Measurements from ENCODE around the gene PDE3A.

PDE3A gene

DNA sequence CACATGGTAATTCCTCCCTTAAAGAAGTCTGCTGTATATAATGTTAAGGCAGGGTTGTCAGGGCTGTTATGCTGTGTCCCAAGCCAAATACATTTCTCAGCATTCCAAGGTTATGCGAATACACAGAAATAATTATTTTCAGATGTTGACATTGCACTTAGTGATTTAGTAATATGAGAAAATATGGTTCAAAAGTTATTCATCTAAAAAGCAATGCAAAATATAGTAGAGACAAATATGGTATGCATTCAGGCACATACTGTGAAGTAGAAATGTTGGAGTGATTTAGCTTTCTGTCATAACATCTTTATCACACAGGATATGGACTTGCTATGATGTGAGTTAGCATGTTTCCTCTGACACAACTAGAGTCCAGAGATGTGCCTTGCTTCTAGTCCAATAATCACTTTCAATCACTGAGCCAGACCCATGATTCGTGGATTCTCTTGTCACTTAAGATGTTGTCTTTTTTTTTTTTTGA lies 70.0 kb downstream of the PDE3A start:
- no peak for DNase-seq
- H2AFZ ChIP-seq (ENCODE audit: insufficient read depth, low read length, poor library complexity): no peak overlapping the region
- H3K9me3 ChIP-seq (ENCODE audit: insufficient read depth, low read depth, low read length): no peaks in the 10 kb centered on the region

DNA sequence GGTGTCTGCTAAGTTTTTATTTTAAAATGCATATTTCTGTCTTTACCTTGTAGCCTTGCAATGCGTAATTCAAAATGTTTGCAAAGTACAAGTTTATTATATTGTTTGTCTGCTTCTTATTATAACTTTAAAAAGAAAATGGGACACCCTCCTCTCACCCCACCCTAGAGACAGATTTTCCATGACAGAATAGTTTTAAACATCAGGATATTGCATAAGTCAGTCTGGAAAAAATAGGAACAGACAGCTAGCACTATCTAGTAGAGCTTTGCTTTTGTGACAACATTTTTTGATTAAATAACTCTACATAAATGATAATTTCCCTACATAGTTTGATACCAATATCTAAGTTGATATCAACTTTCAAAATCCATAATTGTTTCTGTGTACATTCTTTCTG lies 71.3 kb downstream of the PDE3A start:
- Histone ChIP-seq H4K91ac (ENCODE audit: low read depth, low read length) (no peak overlapping the region), H3K4me2 (ENCODE audit: low read length) (no peak overlapping the region), H4K8ac (ENCODE audit: low read depth, low read length) (no peak overlapping the region), H3K27ac (ENCODE audit: low read depth, low read length) (no peak overlapping the region), H3K79me1 (ENCODE audit: low read length) (no peaks in the 10 kb centered on the region), H2BK120ac (ENCODE audit: insufficient read depth, low read length, poor library complexity) (no peak overlapping the region), H4K12ac (ENCODE audit: low read depth, low read length) (no peak overlapping the region), H3K4me3 (ENCODE audit: low read depth, low read length) (no peak overlapping the region), H2AK5ac (ENCODE audit: low read length) (no peak overlapping the region), H3K36me3 (ENCODE audit: control insufficient read depth in 1 of 2, insufficient read depth in 2 of 2, low read length in 2 of 2) (no peaks in the 10 kb centered on the region), H2BK5ac (ENCODE audit: low read depth, low read length, poor library complexity) (no peak overlapping the region), H3K23ac (ENCODE audit: low read length) (no peak overlapping the region), H3K27me3 (ENCODE audit: insufficient read depth, low read length) (no peaks in the 10 kb centered on the region), H3K4me1 (ENCODE audit: control insufficient read depth in 1 of 2, insufficient read depth in 2 of 2, low read length in 2 of 2) (peaks cover 0 to 2% of the 10 kb centered on the region in 2 experiments), H3K79me2 (ENCODE audit: control insufficient read depth, insufficient read depth, low read length, poor library complexity) (no peaks in the 10 kb centered on the region), H3K18ac (ENCODE audit: low read length) (no peak overlapping the region), H3K9me3 (ENCODE audit: insufficient read depth, low read depth, low read length) (no peaks in the 10 kb centered on the region), H2AFZ (ENCODE audit: insufficient read depth, low read length, poor library complexity) (no peak overlapping the region), H3K14ac (ENCODE audit: low read length) (no peak overlapping the region), H3K9ac (ENCODE audit: low read length) (no peak overlapping the region), H2BK12ac (ENCODE audit: low read length) (no peak overlapping the region), H3K4ac (ENCODE audit: low read depth, low read length) (no peak overlapping the region)
- WGBS (ENCODE audit: extremely low coverage, insufficient coverage, insufficient read length): no CpG with 5 or more reads among the region's 1 CpG
- no peak for DNase-seq

More for the DNA sequence above, 70.0 kb downstream of the PDE3A start:
- no peak overlapping the region for H2BK5ac ChIP-seq (ENCODE audit: low read depth, low read length, poor library complexity)
- H3K14ac ChIP-seq (ENCODE audit: low read length): no peak overlapping the region
- H2BK12ac ChIP-seq (ENCODE audit: low read length): no peak overlapping the region
- H3K4me3 ChIP-seq (ENCODE audit: low read depth, low read length): no peak overlapping the region
- H3K23ac ChIP-seq (ENCODE audit: low read length): no peak overlapping the region
- no peaks in the 10 kb centered on the region for H3K4me1 ChIP-seq (ENCODE audit: control insufficient read depth in 1 of 2, insufficient read depth in 2 of 2, low read length in 2 of 2)
- no peak overlapping the region for H4K12ac ChIP-seq (ENCODE audit: low read depth, low read length)
- WGBS (ENCODE audit: extremely low coverage, insufficient coverage, insufficient read length): no CpG with 5 or more reads among the region's 2 CpGs
- H3K36me3 ChIP-seq (ENCODE audit: control insufficient read depth in 1 of 2, insufficient read depth in 2 of 2, low read length in 2 of 2): no peaks in the 10 kb centered on the region
- no peaks in the 10 kb centered on the region for H3K79me2 ChIP-seq (ENCODE audit: control insufficient read depth, insufficient read depth, low read length, poor library complexity)
- no peaks in the 10 kb centered on the region for H3K27me3 ChIP-seq (ENCODE audit: insufficient read depth, low read length)
- H3K4me2 ChIP-seq (ENCODE audit: low read length): no peak overlapping the region
- no peaks in the 10 kb centered on the region for H3K79me1 ChIP-seq (ENCODE audit: low read length)
- H3K4ac ChIP-seq (ENCODE audit: low read depth, low read length): no peak overlapping the region
- no peak overlapping the region for H3K27ac ChIP-seq (ENCODE audit: low read depth, low read length)
- H4K8ac ChIP-seq (ENCODE audit: low read depth, low read length): no peak overlapping the region
- H2AK5ac ChIP-seq (ENCODE audit: low read length): no peak overlapping the region
- no peak overlapping the region for H3K18ac ChIP-seq (ENCODE audit: low read length)
- no peak overlapping the region for H2BK120ac ChIP-seq (ENCODE audit: insufficient read depth, low read length, poor library complexity)
- no peak overlapping the region for H4K91ac ChIP-seq (ENCODE audit: low read depth, low read length)
- H3K9ac ChIP-seq (ENCODE audit: low read length): no peak overlapping the region

DNA sequence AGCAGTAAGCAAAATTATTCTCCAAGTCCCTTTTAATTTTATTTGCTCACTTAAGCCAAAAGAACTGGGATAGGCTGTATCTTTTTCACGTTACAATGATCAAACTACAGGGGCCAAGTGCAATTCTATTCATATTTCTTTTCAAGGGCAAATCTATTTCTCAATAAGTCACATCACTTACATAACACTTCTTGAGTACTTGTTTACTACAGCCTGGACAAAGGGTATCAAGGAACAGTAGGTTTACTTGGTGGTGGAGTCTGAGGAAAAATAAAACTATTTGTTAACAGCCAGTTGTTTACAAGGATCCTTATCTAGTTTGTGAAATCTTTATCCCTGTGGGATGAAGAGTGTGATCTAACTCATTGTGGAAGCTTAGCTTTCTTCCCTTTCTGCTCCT lies 72.1 kb downstream of the PDE3A start:
- H2AFZ ChIP-seq (ENCODE audit: insufficient read depth, low read length, poor library complexity): no peak overlapping the region
- no peak overlapping the region for H3K27ac ChIP-seq (ENCODE audit: low read depth, low read length)
- no peak for DNase-seq
- H2BK120ac ChIP-seq (ENCODE audit: insufficient read depth, low read length, poor library complexity): no peak overlapping the region
- H3K4me3 ChIP-seq (ENCODE audit: low read depth, low read length): no peak overlapping the region
- H3K14ac ChIP-seq (ENCODE audit: low read length): no peak overlapping the region
- H3K23ac ChIP-seq (ENCODE audit: low read length): no peak overlapping the region
- no peak overlapping the region for H4K8ac ChIP-seq (ENCODE audit: low read depth, low read length)
- H3K9ac ChIP-seq (ENCODE audit: low read length): no peak overlapping the region
- WGBS (ENCODE audit: extremely low coverage, insufficient coverage, insufficient read length): no CpG with 5 or more reads among the region's 1 CpG
- H2AK5ac ChIP-seq (ENCODE audit: low read length): no peak overlapping the region
- no peaks in the 10 kb centered on the region for H3K79me2 ChIP-seq (ENCODE audit: control insufficient read depth, insufficient read depth, low read length, poor library complexity)
- no peaks in the 10 kb centered on the region for H3K27me3 ChIP-seq (ENCODE audit: insufficient read depth, low read length)
- no peak overlapping the region for H3K4me2 ChIP-seq (ENCODE audit: low read length)
- H3K4ac ChIP-seq (ENCODE audit: low read depth, low read length): no peak overlapping the region
- H4K91ac ChIP-seq (ENCODE audit: low read depth, low read length): no peak overlapping the region
- peaks cover 4 to 5% of the 10 kb centered on the region in 2 experiments for H3K4me1 ChIP-seq (ENCODE audit: control insufficient read depth in 1 of 2, insufficient read depth in 2 of 2, low read length in 2 of 2)
- H3K79me1 ChIP-seq (ENCODE audit: low read length): no peaks in the 10 kb centered on the region
- H4K12ac ChIP-seq (ENCODE audit: low read depth, low read length): no peak overlapping the region
- H3K9me3 ChIP-seq (ENCODE audit: insufficient read depth, low read depth, low read length): no peaks in the 10 kb centered on the region
- no peak overlapping the region for H3K18ac ChIP-seq (ENCODE audit: low read length)
- H3K36me3 ChIP-seq (ENCODE audit: control insufficient read depth in 1 of 2, insufficient read depth in 2 of 2, low read length in 2 of 2): no peaks in the 10 kb centered on the region
- no peak overlapping the region for H2BK5ac ChIP-seq (ENCODE audit: low read depth, low read length, poor library complexity)
- no peak overlapping the region for H2BK12ac ChIP-seq (ENCODE audit: low read length)

DNA sequence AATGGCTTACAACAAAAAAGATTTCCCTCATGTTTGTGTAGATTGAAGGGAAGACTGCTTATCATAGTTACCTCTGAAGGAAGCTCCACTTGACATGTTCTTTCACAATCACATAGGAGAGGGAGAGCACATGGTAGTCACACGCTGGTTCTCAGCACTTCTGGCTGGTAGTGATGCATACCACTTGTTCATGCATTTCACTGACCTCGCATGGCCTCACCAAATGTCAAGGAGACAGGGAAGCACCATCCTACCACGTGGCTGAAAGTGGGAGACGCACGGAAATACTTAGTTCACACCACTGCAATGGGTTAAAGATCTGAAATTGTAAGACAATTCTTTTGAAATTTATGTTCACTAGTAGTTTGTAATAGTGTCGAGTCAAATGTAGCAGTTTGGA lies 74.0 kb downstream of the PDE3A start:
- H3K36me3 ChIP-seq (ENCODE audit: control insufficient read depth in 1 of 2, insufficient read depth in 2 of 2, low read length in 2 of 2): no peaks in the 10 kb centered on the region
- H3K4ac ChIP-seq (ENCODE audit: low read depth, low read length): no peak overlapping the region
- H3K23ac ChIP-seq (ENCODE audit: low read length): peak overlapping the region; percentile 94
- H3K79me2 ChIP-seq (ENCODE audit: control insufficient read depth, insufficient read depth, low read length, poor library complexity): no peaks in the 10 kb centered on the region
- H4K91ac ChIP-seq (ENCODE audit: low read depth, low read length): no peak overlapping the region
- no peak overlapping the region for H3K18ac ChIP-seq (ENCODE audit: low read length)
- H3K4me1 ChIP-seq (ENCODE audit: control insufficient read depth in 1 of 2, insufficient read depth in 2 of 2, low read length in 2 of 2): peaks cover 4 to 7% of the 10 kb centered on the region in 2 experiments
- H3K14ac ChIP-seq (ENCODE audit: low read length): no peak overlapping the region
- H3K79me1 ChIP-seq (ENCODE audit: low read length): no peaks in the 10 kb centered on the region
- no peak overlapping the region for H3K4me3 ChIP-seq (ENCODE audit: low read depth, low read length)
- H2BK12ac ChIP-seq (ENCODE audit: low read length): no peak overlapping the region
- H3K27ac ChIP-seq (ENCODE audit: low read depth, low read length): no peak overlapping the region
- no peak overlapping the region for H2AK5ac ChIP-seq (ENCODE audit: low read length)
- no peak overlapping the region for H2BK120ac ChIP-seq (ENCODE audit: insufficient read depth, low read length, poor library complexity)
- no peak for DNase-seq
- no CpG with 5 or more reads among the region's 6 CpGs for WGBS (ENCODE audit: extremely low coverage, insufficient coverage, insufficient read length)
- no peak overlapping the region for H2AFZ ChIP-seq (ENCODE audit: insufficient read depth, low read length, poor library complexity)
- no peak overlapping the region for H2BK5ac ChIP-seq (ENCODE audit: low read depth, low read length, poor library complexity)
- no peak overlapping the region for H3K4me2 ChIP-seq (ENCODE audit: low read length)
- H4K12ac ChIP-seq (ENCODE audit: low read depth, low read length): no peak overlapping the region
- no peak overlapping the region for H3K9ac ChIP-seq (ENCODE audit: low read length)
- H3K27me3 ChIP-seq (ENCODE audit: insufficient read depth, low read length): no peaks in the 10 kb centered on the region
- no peak overlapping the region for H4K8ac ChIP-seq (ENCODE audit: low read depth, low read length)
- H3K9me3 ChIP-seq (ENCODE audit: insufficient read depth, low read depth, low read length): no peaks in the 10 kb centered on the region

All from trophoblast cell (in vitro differentiated cells and primary cell).